Retina (tissue), 1 donor: ENCODE results near the gene PTX4.
A peak's percentile ranks its signal among the peaks of the same experiment; 100 is the strongest.
"Not testable (repeated sequence)": the region's sequence is repeated elsewhere in the genome, so short reads cannot be mapped to it uniquely, and the experiment has no call there.

Experiments used
- DNase-seq: peaks from one replicate; pipeline ENCODE4 v3.0.0-alpha.2; 2016

Gene PTX4

DNA sequence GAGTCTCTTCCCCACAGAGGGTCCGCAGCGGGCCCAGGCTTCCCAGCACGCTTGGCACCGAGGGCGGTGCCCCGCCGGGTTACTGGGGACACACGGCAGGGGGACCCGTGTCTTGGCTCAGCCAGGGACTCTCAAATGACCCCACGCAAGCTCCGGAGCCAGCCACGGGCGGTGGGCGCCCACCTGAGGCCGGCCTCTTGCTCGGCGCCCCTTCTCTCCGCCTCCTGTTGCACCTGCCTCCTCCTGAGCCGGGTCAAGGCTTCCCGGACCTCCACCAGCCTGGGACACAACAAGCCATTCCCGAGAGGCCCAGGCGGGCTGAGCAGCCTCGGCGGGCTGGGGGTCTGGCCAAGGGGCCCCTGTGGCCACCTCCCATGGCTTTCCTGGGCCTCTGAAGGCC, 46.0 kb downstream of the PTX4 start:
- DNase-seq, result no peak

DNA sequence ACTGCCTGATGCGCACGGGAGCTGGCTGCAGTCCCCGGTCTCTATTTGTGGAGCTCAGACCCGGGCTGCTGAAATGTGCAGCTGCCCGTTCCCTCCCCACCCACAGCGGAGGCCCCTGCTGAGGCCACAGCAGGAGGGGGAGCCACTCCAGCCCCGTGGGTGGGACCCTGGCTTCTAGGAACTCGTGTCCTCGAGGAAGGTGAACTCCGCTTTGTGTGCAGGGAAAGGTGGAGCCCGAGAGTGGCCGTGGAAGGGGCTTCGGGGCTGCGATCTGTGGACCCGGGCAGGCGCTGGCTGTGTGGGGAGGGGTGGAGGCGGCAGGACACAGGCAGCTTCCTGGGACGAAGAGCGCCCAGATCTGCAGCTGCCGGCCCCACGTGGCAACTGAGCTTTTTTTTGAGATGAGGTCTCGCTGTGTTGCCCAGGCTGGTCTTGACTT, 47.3 kb downstream of the PTX4 start:
- DNase-seq, result no peak

DNA sequence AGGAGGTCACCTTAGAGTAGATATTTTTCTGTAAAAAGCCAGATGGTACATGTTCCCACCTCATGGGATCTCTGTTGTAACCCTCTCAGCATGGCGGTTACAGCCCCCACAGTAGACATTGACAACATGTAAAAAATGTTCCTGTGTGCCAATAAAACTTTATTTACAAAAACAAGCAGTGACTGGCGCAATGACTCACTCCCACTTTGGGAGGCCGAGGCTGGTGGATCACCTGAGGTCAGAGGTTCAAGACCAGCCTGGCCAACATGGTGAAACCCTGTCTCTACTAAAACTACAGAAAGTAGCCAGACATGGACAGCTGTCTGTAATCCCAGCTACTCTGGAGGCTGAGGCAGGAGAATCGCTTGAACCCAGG, 49.1 kb downstream of the PTX4 start:
- DNase-seq, result not testable (repeated sequence)

- DNase-seq, result peak; percentile 6
Measured at GRCh38 chr16:1439058-1439698, 49.6 kb downstream of the PTX4 start.

DNA sequence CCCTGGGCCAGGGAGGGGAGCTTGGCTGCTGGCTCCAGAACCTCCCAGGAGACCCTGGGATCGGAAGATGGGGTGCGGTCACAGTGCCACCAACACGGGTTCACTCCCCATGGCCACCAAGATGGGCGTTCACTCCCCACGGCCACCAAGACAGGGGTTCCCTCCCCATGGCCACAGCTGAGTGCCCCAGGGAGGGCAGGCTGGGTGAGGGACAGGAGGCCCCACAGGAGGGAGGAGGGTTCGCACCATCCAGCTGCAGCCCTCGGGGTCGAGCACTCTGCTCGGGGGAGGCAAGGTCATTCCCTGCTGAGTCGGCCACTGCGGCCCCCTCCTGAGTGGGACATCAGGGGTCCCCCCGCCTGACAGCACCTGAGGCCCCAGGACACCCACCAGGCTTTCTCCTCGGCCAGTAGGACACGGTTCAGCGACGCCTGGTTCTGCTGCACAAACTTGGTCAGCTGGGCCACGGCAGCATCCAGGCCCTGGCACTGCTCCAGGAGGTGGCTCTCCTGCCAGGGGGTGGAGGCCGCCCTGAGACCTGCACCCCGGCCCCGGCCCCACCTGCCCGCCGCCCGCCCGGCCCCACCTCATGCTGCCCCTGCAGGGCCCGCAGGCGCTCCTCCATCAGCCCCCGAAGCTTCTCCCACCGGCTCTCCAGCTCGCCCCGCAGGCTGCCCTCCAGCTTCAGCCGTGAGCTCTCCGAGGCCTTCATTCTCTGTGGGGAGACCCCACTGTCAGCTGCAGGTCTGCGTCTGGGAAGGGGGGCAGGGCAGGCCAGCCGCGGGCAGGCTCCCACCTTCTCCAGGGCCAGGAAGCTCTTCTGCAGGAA, 50.3 kb downstream of the PTX4 start:
- no peak for DNase-seq

DNA sequence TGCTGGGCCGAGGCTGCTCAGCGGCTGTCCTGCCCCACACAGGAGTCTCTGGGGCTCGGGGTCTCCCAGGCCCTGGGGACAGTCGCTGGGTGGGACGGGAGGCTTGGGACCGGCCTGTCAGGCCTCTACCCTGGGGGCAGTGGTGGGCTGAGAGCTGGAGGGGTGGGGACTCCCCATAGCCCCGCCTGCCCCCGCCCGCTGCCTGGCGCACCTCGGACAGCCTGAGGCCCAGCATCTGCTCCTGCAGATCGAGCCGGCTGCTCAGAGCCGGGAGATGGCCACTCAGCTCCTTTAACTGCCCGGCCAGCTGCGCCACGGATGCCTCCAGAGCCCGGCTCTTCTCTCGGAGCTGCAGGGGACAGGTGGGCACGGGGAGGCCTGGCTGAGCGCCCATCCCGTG, 51.1 kb downstream of the PTX4 start:
- peak; percentile 52 for DNase-seq

DNA sequence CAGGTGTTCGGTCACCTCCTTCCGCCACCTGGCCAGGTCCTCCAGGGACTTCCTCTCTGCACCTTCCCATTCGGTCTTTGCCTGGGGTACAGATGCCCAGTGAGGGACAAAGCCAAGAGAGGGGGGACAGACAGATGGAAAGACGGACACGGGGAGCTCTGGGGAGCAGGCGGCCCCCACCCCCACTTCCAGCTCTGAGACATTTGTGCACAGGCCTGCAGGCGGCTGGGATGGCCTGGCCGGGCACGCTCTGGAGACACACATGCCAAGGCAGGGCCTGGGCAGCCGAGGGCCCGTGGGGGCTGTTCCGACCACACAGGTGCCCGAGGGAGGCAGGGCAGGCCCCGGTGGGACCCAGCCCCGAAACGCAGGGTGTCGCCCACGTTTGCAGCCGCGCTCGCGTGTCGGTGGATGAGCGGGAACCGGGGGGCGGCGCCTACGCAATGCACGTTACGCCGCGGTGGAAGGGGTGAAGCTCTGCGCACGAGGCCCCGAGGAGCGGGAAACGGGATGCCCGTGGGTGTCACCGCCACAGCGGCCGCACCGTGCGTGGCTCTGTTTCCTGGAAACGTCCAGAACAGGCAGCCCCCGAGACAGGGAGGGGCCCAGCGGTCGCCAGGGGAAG, 51.9 kb downstream of the PTX4 start:
- no peak for DNase-seq

DNA sequence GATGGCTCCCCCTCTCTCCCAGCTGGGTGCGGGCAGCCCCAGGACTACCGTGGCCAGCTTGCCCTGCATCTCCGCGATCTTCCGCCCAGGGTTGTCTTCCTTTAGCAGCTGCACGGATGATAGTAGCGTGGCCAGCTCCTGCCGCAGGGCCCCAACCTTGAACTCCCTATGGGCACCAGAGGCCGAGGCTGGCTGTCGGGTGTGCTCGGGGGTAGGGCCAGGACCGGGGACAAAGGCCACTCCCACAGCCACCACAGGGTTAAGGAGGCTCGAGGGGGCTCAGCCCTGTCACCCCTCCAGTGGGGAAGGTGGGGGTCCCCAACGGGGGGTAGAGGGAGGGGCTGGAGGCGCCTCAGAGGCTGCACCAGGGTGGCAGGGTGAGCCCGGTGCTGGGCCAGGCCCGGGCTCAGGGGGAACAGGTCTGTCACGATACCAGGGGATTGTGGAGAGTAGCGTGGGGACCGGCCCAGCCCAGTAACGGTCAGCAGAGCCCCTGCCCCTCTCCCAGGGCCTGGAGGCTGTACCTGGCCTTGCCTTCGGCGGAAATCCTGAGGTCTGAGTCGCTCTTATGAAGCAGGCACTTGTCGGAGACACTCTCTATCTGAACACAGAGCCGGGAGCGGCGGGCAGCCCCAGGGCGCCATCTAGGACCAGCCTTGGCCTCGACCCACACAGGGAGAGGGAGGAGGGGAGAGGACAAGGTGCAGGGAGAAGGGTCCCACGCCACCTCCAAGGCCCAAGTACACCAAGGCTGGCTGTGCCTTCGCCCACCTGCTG, 52.6 kb downstream of the PTX4 start:
- peak; percentile 12 for DNase-seq
